UCSD-AML1 (cell line): ENCODE data around the gene ACBD6.

ENCODE experiments used
- DNase-seq: peaks from one replicate; lab custom pipeline; 2025; ENCODE audit not compliant: unreplicated experiment; lab: John Stamatoyannopoulos, UW

The ACBD6 gene

GRCh38 chr1:180244840-180245239 is 257.5 kb downstream of the ACBD6 start:
- DNase-seq = no peak

DNA sequence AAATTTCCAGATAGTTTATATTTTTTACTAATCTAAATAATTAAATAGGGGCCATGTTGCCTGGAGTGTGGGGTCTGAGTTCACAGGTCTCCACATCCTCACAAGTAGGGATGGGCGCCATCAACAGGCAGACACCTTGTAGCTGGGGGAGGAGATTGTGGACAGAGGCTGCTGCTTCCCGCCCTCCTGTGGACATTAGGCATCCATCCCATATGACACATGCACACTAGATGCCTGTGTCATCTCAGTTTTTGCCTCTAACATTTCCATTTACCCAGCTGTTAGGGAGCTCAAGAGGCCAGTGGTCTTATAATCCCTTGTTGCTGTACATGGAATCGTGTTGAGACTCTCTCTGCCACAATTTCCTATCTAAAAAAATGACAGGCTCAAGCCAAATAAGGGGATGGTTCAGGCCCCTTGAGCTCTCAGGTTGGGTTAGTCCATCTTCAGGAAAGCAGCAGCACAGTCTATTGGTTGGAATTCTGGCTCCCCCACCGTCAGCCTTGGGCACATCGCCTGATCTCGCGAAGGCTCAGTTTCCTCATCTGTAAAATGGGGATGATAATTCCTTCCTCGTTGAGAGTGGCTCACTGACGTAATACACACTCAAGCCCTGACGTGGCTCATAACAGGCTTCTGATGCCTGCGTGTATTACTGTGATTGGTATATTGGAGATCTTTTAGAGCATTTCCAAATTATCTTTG is 258.7 kb downstream of the ACBD6 start:
- no peak for DNase-seq

GRCh38 chr1:180241716-180242544 is 260.4 kb downstream of the ACBD6 start:
- no peak for DNase-seq

DNA sequence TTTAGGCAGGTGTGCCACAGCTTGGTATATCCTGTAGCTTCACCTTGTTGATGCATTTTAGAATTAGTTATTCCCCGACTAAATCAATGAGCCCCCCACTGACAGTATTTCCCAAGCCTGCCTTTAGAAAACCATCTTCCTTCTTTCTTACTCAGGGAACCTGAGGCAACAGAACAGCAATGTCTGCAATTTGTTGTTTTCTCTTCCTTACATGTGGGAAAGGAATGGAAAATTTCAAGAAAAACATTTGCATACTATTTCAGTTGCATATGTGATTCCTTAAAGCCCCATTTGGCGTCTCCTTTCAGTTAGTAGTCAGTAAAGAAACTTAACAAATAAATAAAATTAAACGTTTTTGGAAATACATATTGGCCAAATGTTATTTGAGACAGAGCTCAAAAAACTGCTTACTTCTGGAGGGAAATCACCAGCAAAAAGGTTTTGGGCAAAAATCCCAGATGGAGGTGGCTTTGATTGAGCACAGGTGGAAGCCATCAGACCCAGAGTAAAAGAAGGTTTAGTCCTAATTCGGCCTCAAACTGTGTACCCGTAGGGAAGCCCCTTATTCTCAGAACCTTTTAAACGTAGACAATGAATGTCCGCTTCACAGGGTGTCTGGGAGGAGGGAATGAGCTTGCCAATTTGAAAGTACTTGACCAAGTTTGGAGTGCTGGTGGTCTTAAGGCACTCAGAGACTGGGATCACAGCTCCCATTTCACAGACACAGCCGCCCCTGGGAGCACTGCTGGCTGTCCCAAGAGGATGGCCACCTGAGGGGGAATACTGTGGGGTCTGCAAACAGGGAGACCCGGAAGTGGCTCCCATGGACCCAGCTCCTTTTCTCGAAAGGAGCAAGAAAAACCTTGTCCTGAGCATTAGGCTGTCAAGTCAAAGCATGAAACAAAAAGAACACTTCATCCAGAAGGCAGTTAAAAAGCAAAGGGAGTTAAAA is 263.0 kb downstream of the ACBD6 start:
- DNase-seq = no peak

GRCh38 chr1:180238675-180239074 is 263.7 kb downstream of the ACBD6 start:
- DNase-seq = no peak
